Fibroblast of lung (primary cell): Measurements from ENCODE around the gene SNORC. TPM values are rescaled to one million over a fixed set of nuclear protein-coding genes. Genes with fewer than 3 reads are reported as not detected.

Experiments used
- DNase-seq, 2 donors: peaks; one replicate each; pipeline versions ENCODE4 v3.0.0 to v3.0.0-alpha.2; 2010; ENCODE audit warnings: low read depth in 2 of 2
- H2AFZ ChIP-seq: 2 replicates; pipeline ENCODE4 v1.5.1; 2012; ENCODE audit warnings: low read length, control low read depth, inconsistent platforms
- H3K27ac ChIP-seq: 2 replicates; pipeline ENCODE4 v1.5.1; 2011; ENCODE audit warnings: low read length, control low read depth; ENCODE audit not compliant: insufficient read depth
- H3K27me3 ChIP-seq: 2 replicates; pipeline ENCODE4 v1.5.1; 2011; ENCODE audit warnings: mild to moderate bottlenecking, low read length; ENCODE audit not compliant: control insufficient read depth, insufficient read depth
- H3K36me3 ChIP-seq: 2 replicates; pipeline ENCODE4 v1.5.1; 2011; ENCODE audit warnings: low read length; ENCODE audit not compliant: control insufficient read depth, insufficient read depth
- H3K4me1 ChIP-seq: 2 replicates; pipeline ENCODE4 v1.5.1; 2011; ENCODE audit warnings: low read length; ENCODE audit not compliant: control insufficient read depth, insufficient read depth; ENCODE audit errors: extremely low read depth
- H3K4me2 ChIP-seq: 2 replicates; pipeline ENCODE4 v1.5.1; 2011; ENCODE audit warnings: low read length, control low read depth; ENCODE audit not compliant: insufficient read depth; ENCODE audit errors: extremely low read depth
- H3K4me3 ChIP-seq, 4 experiments: fragments of 200-600 bp in 1 of 4; sonication (generic) in 1 of 4; replicated peaks in 1 of 4; 2 replicates each; pipeline ENCODE4 v1.5.1; 2011 to 2016; ENCODE audit warnings: low read length in 4 of 4, low read depth in 3 of 4, mild to moderate bottlenecking in 3 of 4, control low read depth in 2 of 4, inconsistent platforms in 1 of 4, mixed read lengths in 1 of 4; ENCODE audit not compliant: insufficient read depth in 1 of 4; ENCODE audit errors: control extremely low read depth in 1 of 4
- H3K79me2 ChIP-seq: 2 replicates; pipeline ENCODE4 v1.5.1; 2012; ENCODE audit warnings: mild to moderate bottlenecking, low read length, inconsistent platforms; ENCODE audit not compliant: control insufficient read depth, insufficient read depth
- H3K9ac ChIP-seq: 2 replicates; pipeline ENCODE4 v1.5.1; 2011; ENCODE audit warnings: mild to moderate bottlenecking, low read length, control low read depth; ENCODE audit not compliant: insufficient read depth
- H3K9me3 ChIP-seq: 2 replicates; pipeline ENCODE4 v1.5.1; 2012; ENCODE audit warnings: low read depth, low read length; ENCODE audit not compliant: control insufficient read depth, insufficient read depth
- H4K20me1 ChIP-seq: 2 replicates; pipeline ENCODE4 v1.5.1; 2011; ENCODE audit warnings: low read length; ENCODE audit not compliant: control insufficient read depth, insufficient read depth; ENCODE audit errors: extremely low read depth
- EZH2 ChIP-seq: IDR thresholded peaks from 2 replicates; pipeline ENCODE4 v1.5.1; 2012; ENCODE audit warnings: low read length, control low read depth, mild to moderate bottlenecking; ENCODE audit errors: missing control alignments
- polyA plus RNA-seq, 2 donors: library from polyadenylated mRNA; depleted of rRNA in 1 of 2; stranded (reverse) in 1 of 2; unstranded in 1 of 2; fragments of >200 nt; gene quantifications; 2 replicates each; pipeline ENCODE4 v1.2.1, GENCODE V29; 2011 to 2012; ENCODE audit warnings: missing spikeins in 1 of 2
- total RNA-seq: library from RNA; depleted of rRNA; stranded (reverse); fragments of >200 nt; gene quantifications from 2 replicates; pipeline ENCODE4 v1.2.1, GENCODE V29; 2014
- TF ChIP-seq, protein P1 (sequence below), 2 donors: IDR thresholded peaks in 1 of 2; conservative IDR thresholded peaks in 1 of 2; 1 replicate in 1 of 2; 2 replicates in 1 of 2; pipeline ENCODE4 v1.5.1; 2011 to 2012; ENCODE audit warnings: low read length in 2 of 2, control low read depth in 1 of 2, inconsistent platforms in 1 of 2, low read depth in 1 of 2, mild to moderate bottlenecking in 1 of 2

SNORC gene
- total and polyA plus RNA-seq, 2 donors (not counting 1 experiment from before 2014, with no cell fraction given), result 0.14 to 0.83 TPM

DNA sequence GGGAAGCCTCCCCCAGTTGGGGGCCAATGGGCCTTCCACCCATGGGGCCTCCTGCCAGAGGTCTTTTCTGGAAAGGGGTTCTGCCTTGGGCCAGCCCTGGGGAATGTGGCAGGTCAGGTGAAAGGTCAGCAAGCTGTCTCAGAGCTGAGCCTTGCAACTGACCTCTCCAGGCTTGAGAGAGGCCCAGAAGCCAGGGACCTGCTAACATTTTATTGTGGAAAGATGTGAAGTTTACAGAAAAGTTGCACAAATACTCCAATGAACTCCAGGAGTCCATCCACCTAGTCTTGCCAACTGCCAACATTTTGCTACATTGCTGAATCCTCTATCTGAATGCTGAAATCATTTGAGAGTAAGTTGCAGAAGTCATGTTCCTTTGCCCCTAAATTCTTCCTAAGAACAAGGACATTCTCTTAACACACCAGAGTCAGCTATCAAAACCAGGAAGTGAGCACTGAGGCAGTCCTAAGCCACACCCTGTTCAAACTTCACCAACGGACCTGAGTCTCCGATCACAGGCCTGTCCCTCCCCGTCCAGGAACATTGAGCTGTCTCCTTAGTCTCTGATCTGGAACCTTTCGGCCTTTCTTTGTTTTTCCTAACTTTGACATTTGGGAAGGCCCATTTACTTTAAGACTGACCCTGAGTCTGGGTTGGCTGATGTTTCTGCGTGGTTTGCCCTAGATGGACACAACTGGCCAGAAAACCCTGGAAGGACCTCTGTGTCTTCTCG, 4.0 kb downstream of the SNORC start:
- Histone ChIP-seq H3K9ac (no peak overlapping the region), H3K36me3 (no peaks in the 10 kb centered on the region), H3K79me2 (no peaks in the 10 kb centered on the region)

DNA sequence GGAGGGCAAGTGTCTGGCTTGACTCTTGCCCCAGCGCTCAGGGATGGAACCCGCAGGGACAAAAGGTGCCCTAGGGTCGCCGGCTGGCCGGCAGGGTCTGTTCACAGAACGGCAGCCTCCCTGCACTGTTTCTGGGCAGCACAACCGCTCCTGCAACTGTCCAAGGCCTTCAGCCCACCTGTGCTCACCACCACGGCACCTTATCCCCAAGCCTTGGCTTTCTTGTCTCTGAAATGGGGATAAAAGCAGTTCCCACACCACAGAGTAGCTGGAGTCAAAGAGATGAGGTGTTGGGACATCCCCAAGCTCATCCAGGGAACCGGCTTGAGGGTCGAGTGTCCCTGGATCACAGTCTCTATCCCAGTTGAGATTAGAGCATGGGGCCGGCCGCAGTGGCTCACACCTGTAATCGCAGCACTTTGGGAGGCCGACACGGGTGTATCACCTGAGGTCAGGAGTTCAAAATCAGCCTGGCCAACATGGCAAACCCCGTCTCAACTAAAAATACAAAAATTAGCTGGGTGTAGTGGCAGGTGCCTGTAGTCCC, 4.7 kb downstream of the SNORC start:
- no peak overlapping the region for H3K27ac ChIP-seq
- no peak overlapping the region for H3K9ac ChIP-seq
- no peak overlapping the region for H2AFZ ChIP-seq
- H3K79me2 ChIP-seq, result no peaks in the 10 kb centered on the region
- no peaks in the 10 kb centered on the region for H3K9me3 ChIP-seq
- H3K4me2 ChIP-seq, result no peak overlapping the region
- no peaks in the 10 kb centered on the region for H3K27me3 ChIP-seq
- TF ChIP-seq, protein P1, sequence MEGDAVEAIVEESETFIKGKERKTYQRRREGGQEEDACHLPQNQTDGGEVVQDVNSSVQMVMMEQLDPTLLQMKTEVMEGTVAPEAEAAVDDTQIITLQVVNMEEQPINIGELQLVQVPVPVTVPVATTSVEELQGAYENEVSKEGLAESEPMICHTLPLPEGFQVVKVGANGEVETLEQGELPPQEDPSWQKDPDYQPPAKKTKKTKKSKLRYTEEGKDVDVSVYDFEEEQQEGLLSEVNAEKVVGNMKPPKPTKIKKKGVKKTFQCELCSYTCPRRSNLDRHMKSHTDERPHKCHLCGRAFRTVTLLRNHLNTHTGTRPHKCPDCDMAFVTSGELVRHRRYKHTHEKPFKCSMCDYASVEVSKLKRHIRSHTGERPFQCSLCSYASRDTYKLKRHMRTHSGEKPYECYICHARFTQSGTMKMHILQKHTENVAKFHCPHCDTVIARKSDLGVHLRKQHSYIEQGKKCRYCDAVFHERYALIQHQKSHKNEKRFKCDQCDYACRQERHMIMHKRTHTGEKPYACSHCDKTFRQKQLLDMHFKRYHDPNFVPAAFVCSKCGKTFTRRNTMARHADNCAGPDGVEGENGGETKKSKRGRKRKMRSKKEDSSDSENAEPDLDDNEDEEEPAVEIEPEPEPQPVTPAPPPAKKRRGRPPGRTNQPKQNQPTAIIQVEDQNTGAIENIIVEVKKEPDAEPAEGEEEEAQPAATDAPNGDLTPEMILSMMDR (conservative IDR thresholded peaks at IDR 0.05 in 1 of 2, IDR thresholded peaks at IDR 0.05 in 1 of 2; ENCODE audit: low read depth in 1 of 2, low read length in 2 of 2), result no peak
- no peak for TF ChIP-seq EZH2
- no peak for DNase-seq
- H3K4me1 ChIP-seq, result no peaks in the 10 kb centered on the region
- H4K20me1 ChIP-seq, result no peaks in the 10 kb centered on the region
- no peak overlapping the region for H3K4me3 ChIP-seq
- H3K36me3 ChIP-seq, result no peaks in the 10 kb centered on the region

More for the DNA sequence above, 4.0 kb downstream of the SNORC start:
- Histone ChIP-seq H3K27me3 (no peaks in the 10 kb centered on the region), H4K20me1 (no peaks in the 10 kb centered on the region), H3K4me2 (no peak overlapping the region), H2AFZ (no peak overlapping the region), H3K27ac (no peak overlapping the region), H3K4me1 (no peaks in the 10 kb centered on the region), H3K9me3 (no peaks in the 10 kb centered on the region), H3K4me3 (no peak overlapping the region)
- no peak for DNase-seq
- TF ChIP-seq, protein P1 (conservative IDR thresholded peaks at IDR 0.05 in 1 of 2, IDR thresholded peaks at IDR 0.05 in 1 of 2; ENCODE audit: low read depth in 1 of 2, low read length in 2 of 2), result no peak
- TF ChIP-seq EZH2, result no peak

DNA sequence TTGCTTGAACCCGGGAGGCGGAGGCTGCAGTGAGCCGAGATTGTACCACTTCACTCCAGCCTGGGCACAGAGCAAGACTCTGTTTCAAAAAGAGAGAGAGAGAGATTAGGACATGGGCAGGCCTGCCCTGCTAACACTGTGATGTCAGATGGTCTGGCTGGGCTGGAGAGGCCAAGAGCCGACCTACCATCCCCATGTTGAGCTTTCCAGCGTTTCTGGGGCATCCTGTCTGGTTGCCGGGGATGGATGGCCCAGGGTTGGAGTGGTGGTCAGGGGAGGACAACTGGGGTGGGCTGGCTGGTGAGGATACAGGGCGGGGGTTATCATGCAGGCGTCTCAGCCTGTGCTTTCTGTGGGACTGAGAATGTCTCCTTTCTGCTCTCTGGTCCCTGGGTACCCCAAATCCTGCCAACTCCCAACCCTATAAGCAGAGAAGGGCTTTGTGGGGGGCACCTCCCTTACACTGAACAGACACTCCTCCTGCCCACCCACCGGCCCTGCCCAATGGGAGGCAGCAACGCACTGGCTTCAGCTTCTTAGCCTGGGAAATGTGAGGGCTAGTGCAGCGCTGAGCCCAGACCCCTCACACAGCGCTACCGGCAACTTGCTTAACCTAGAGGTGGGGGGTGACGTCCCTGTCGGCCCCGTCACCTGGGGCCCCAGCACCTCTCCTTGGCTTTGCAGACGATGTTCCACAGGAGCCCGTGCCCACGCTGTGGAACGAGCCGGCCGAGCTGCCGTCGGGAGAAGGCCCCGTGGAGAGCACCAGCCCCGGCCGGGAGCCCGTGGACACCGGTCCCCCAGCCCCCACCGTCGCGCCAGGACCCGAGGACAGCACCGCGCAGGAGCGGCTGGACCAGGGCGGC, 5.4 kb downstream of the SNORC start:
- H3K9ac ChIP-seq, result no peak overlapping the region
- no peak for DNase-seq
- H4K20me1 ChIP-seq, result no peaks in the 10 kb centered on the region
- H3K27ac ChIP-seq, result no peak overlapping the region
- H3K36me3 ChIP-seq, result no peaks in the 10 kb centered on the region
- no peaks in the 10 kb centered on the region for H3K9me3 ChIP-seq
- no peak overlapping the region for H3K4me2 ChIP-seq
- H3K4me1 ChIP-seq, result no peaks in the 10 kb centered on the region
- no peak overlapping the region for H3K4me3 ChIP-seq
- H3K27me3 ChIP-seq, result no peaks in the 10 kb centered on the region
- H2AFZ ChIP-seq, result no peak overlapping the region
- no peaks in the 10 kb centered on the region for H3K79me2 ChIP-seq
- peak; percentile 45 for TF ChIP-seq EZH2
- TF ChIP-seq, protein P1 (conservative IDR thresholded peaks at IDR 0.05 in 1 of 2, IDR thresholded peaks at IDR 0.05 in 1 of 2; ENCODE audit: low read depth in 1 of 2, low read length in 2 of 2), result no peak
